Esophagus squamous epithelium (tissue), 4 donors: ENCODE data around the gene MTCL1.

Experiments
- CTCF ChIP-seq, 6 experiments: fragments of 450-650 bp in 4 of 6; fragments of 200-600 bp in 2 of 6; sonication (generic) in 2 of 6; IDR thresholded peaks; one replicate each; pipeline ENCODE4 v1.5.1; 2016 to 2019; ENCODE audit warnings: antibody characterized with exemption in 6 of 6, mild to moderate bottlenecking in 4 of 6, moderate library complexity in 4 of 6
- POLR2A ChIP-seq, 4 donors: fragments of 450-650 bp; IDR thresholded peaks; one replicate each; pipeline ENCODE4 v1.6.1; 2017; ENCODE audit warnings: antibody characterized with exemption in 4 of 4, mild to moderate bottlenecking in 4 of 4, moderate library complexity in 3 of 4

GRCh38 chr18:8657050-8657820, 48.1 kb upstream of the MTCL1 start:
- TF ChIP-seq CTCF (IDR thresholded peaks at IDR 0.05) (no peak), POLR2A (IDR thresholded peaks at IDR 0.05) (no peak)
